WERI-Rb-1 (cell line): ENCODE data around the gene IKZF2.

Experiments
- DNase-seq: peaks from one replicate; pipeline ENCODE4 v3.0.0-alpha.2; 2020
- H3K27ac ChIP-seq: fragments of 250-450 bp; sonication (Bioruptor Pico); 2 replicates; pipeline ENCODE4 v1.5.1; 2020; ENCODE audit warnings: mild to moderate bottlenecking, moderate library complexity
- H3K27me3 ChIP-seq: fragments of 250-450 bp; sonication (Bioruptor Pico); 2 replicates; pipeline ENCODE4 v1.5.1; 2021; ENCODE audit warnings: mild to moderate bottlenecking, low read depth, moderate library complexity; ENCODE audit not compliant: insufficient read depth, severe bottlenecking
- H3K36me3 ChIP-seq: fragments of 250-450 bp; sonication (Bioruptor Pico); 2 replicates; pipeline ENCODE4 v1.5.1; 2020; ENCODE audit warnings: mild to moderate bottlenecking, moderate library complexity
- H3K4me3 ChIP-seq: 2 replicates; pipeline ENCODE4 v1.5.1; 2011; ENCODE audit warnings: low read depth, mild to moderate bottlenecking, control low read depth, low read length
- H3K9me3 ChIP-seq: fragments of 250-450 bp; sonication (Bioruptor Pico); 2 replicates; pipeline ENCODE4 v1.5.1; 2021; ENCODE audit warnings: mild to moderate bottlenecking, moderate library complexity; ENCODE audit not compliant: severe bottlenecking
- CTCF ChIP-seq: IDR thresholded peaks from 2 replicates; pipeline ENCODE4 v1.5.1; 2011; ENCODE audit warnings: low read depth, mild to moderate bottlenecking, control low read depth, inconsistent platforms, low read length

The IKZF2 gene

GRCh38 chr2:213068676-213069359 is 82.6 kb downstream of the IKZF2 start:
- Histone ChIP-seq H3K27me3 (no peaks in the 10 kb centered on the region), H3K9me3 (no peaks in the 10 kb centered on the region), H3K4me3 (no peak overlapping the region), H3K36me3 (no peaks in the 10 kb centered on the region), H3K27ac (no peak overlapping the region)
- no peak for DNase-seq
- no peak for TF ChIP-seq CTCF

GRCh38 chr2:213067888-213068287 is 83.5 kb downstream of the IKZF2 start:
- DNase-seq = no peak
- TF ChIP-seq CTCF = no peak
- Histone ChIP-seq H3K4me3 (no peak overlapping the region), H3K9me3 (no peaks in the 10 kb centered on the region), H3K27ac (no peak overlapping the region), H3K27me3 (no peaks in the 10 kb centered on the region), H3K36me3 (no peaks in the 10 kb centered on the region)

GRCh38 chr2:213066443-213066743 is 85.0 kb downstream of the IKZF2 start:
- Histone ChIP-seq H3K9me3 (no peaks in the 10 kb centered on the region), H3K4me3 (0 out of 2 replicates have a peak overlapping the region, but pooled peaks have one; percentile 12), H3K27me3 (no peaks in the 10 kb centered on the region), H3K27ac (no peak overlapping the region), H3K36me3 (no peaks in the 10 kb centered on the region)
- no peak for TF ChIP-seq CTCF
- DNase-seq = no peak

GRCh38 chr2:213065583-213066442 is 85.6 kb downstream of the IKZF2 start:
- Histone ChIP-seq H3K27ac (no peak overlapping the region), H3K4me3 (peak overlapping the region; percentile 12; the same call in 1 of the 2 replicates), H3K27me3 (no peaks in the 10 kb centered on the region), H3K36me3 (no peaks in the 10 kb centered on the region), H3K9me3 (no peaks in the 10 kb centered on the region)
- no peak for TF ChIP-seq CTCF
- DNase-seq = peak; percentile 49

- TF ChIP-seq CTCF = no peak
- no peak overlapping the region for H3K4me3 ChIP-seq
- no peaks in the 10 kb centered on the region for H3K36me3 ChIP-seq
- H3K27ac ChIP-seq = no peak overlapping the region
- DNase-seq = no peak
- H3K9me3 ChIP-seq = no peaks in the 10 kb centered on the region
- H3K27me3 ChIP-seq = no peaks in the 10 kb centered on the region
Observed at GRCh38 chr2:213064099-213064498, 87.3 kb downstream of the IKZF2 start.
